K562 (cell line): ENCODE results near the gene NTS.

Experiments used
- EZH2 ChIP-seq: IDR thresholded peaks from 2 replicates; pipeline ENCODE4 v1.6.1; 2012; ENCODE audit warnings: low read depth, mild to moderate bottlenecking, inconsistent platforms, low read length, borderline replicate concordance
- FOXA3 ChIP-seq, 2 experiments: fragments of 450-650 bp in 1 of 2; sonication (generic) in 1 of 2; formaldehyde crosslinking; IDR thresholded peaks in 1 of 2; conservative IDR thresholded peaks in 1 of 2; 2 replicates each; pipeline versions ENCODE4 v1.4.0 to v1.8.0; 2020 to 2022; ENCODE audit warnings: mild to moderate bottlenecking in 2 of 2, missing genetic modification reagents in 1 of 2
- HNRNPLL ChIP-seq: fragments of 200-400 bp; formaldehyde crosslinking; IDR thresholded peaks from 2 replicates; pipeline ENCODE4 v1.6.1; 2017; ENCODE audit warnings: low read length, low read depth, mild to moderate bottlenecking; ENCODE audit not compliant: poor library complexity, severe bottlenecking
- U2AF1 ChIP-seq: fragments of 200-400 bp; formaldehyde crosslinking; optimal IDR thresholded peaks from 2 replicates; pipeline ENCODE3; 2017; ENCODE audit warnings: mild to moderate bottlenecking, low read depth, low read length, moderate library complexity
- ZNF224 ChIP-seq: sonication (generic); formaldehyde crosslinking; IDR thresholded peaks from 2 replicates; pipeline ENCODE4 v1.8.0; 2022; ENCODE audit warnings: mild to moderate bottlenecking, missing genetic modification reagents
- ZSCAN29 ChIP-seq: fragments of 450-650 bp; IDR thresholded peaks from 2 replicates; pipeline ENCODE4 v1.6.1; 2017

DNA sequence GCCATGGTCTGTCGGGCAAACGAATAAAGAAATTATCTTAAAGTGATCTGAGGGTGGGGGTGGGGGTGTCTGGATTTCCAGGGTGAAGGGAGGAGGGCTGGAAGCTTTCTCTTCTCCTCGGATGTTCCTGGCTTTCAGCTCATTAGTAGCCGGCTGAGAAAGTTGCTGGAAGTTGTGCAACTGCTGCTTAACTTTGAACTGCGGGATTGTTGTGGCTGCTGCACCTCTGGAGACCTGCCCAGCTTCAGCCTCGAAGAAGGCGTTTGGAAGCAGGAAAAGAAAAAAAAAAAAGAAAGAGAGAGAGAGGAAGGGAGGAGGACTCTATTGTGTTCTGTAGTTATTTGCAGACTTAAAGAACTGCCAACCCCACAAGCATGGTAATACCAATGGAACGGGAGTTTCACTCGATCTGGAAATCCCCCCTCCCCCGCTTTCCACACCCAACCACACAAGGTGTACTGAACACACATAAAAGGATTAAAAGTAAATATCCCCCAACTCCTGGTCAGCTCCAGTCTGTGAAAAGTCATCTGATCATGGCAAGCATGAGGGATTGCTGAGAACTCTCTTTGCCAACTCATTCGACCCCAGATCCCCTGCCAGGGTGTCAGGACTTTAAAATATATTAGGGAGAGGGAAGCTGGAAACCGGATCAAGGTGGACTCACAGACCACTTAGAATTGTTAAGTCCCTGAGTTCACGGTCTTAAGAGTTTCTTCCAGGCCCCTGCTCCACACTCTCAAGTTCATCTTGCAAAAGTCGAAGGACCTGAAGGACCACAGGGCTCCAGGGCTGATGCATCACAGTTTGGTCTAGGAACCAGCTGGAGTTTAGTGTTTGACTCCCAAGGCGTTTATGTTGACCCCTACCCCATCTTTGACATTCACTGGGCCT lies 37.7 kb upstream of the NTS start, which contains the start of gene RASSF9:
- TF ChIP-seq FOXA3 (CRISPR knock-in tag; conservative IDR thresholded peaks at IDR 0.05 in 1 of 2, IDR thresholded peaks at IDR 0.05 in 1 of 2) (no peak), ZNF224 (no peak), ZSCAN29 (no peak), U2AF1 (no peak), EZH2 (no peak), HNRNPLL (no peak)
